ENCODE results near the gene ADAM15. TPM values are rescaled to one million over a fixed set of nuclear protein-coding genes. Genes with fewer than 3 reads are reported as not detected.

ADAM15 gene
- total RNA-seq, 4 donors from 2014 or later = 51.3 to 75.5 (median 65.6) TPM

DNA sequence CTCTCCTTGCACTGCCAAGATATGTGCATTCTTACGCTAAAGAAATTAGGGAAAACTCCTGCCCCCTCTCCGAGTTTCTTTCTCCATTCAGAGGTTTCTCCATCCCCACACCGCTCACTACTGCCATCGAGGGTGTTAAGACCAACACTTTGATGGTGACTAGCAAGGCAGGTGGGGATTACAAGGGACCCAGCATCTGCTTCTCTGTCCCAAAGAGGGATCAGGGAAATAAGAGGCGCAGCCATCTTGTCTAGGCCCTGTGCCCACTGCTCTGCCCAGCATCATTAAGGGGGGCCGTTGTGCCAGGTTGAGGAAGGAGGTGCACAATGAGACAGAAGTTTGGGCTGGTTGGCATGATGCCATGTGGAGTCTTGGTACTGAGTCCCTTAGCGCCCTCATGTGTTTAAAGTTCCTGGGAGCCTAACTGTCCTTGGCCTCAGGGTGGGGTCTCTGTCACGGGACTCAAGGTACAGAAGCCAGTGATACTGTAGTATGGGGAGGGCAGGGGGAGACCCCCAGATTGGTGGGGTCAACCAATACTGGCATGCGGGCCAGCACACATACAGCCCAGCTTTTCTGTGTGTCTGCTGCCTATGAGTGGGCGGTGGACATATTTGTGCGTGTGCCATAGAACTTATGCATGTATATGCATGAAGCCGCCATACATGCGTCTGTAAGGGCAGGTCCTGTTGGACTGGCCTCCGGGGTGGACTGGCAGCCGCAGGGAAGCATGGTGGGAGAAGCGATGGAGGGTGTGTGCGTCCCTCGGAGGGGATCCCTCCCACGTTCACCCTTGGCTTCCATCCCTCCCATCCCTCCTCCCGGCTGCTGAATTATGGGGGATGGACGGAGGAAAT, 33.0 kb downstream of the ADAM15 start:
- H3K4me1 ChIP-seq = peaks cover 46 to 66% of the 10 kb centered on the region in 2 donors
- peak overlapping the region in 1 of 3 donors; percentile 51 for H3K4me3 ChIP-seq (replicated peaks in 1 of 3)
- TF ChIP-seq POLR2A (IDR thresholded peaks at IDR 0.05) = no peak
- TF ChIP-seq, protein P1, sequence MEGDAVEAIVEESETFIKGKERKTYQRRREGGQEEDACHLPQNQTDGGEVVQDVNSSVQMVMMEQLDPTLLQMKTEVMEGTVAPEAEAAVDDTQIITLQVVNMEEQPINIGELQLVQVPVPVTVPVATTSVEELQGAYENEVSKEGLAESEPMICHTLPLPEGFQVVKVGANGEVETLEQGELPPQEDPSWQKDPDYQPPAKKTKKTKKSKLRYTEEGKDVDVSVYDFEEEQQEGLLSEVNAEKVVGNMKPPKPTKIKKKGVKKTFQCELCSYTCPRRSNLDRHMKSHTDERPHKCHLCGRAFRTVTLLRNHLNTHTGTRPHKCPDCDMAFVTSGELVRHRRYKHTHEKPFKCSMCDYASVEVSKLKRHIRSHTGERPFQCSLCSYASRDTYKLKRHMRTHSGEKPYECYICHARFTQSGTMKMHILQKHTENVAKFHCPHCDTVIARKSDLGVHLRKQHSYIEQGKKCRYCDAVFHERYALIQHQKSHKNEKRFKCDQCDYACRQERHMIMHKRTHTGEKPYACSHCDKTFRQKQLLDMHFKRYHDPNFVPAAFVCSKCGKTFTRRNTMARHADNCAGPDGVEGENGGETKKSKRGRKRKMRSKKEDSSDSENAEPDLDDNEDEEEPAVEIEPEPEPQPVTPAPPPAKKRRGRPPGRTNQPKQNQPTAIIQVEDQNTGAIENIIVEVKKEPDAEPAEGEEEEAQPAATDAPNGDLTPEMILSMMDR (IDR thresholded peaks at IDR 0.05) = no peak
- no peaks in the 10 kb centered on the region for H3K9me3 ChIP-seq
- peaks cover 42% of the 10 kb centered on the region for H3K27me3 ChIP-seq
- intact Hi-C loops (cut with DNase I) = loop anchor here (2.0 to 5.0 kb wide), 2 partner anchors 21 to 37 kb away; partner anchors contain the start of gene EFNA4
- H3K27ac ChIP-seq = no peak overlapping the region
- no peak for DNase-seq
- H3K36me3 ChIP-seq = no peaks in the 10 kb centered on the region
- WGBS, 2 donors = 30 to 33% methylated on average over 16 to 20 of the region's 21 CpGs

DNA sequence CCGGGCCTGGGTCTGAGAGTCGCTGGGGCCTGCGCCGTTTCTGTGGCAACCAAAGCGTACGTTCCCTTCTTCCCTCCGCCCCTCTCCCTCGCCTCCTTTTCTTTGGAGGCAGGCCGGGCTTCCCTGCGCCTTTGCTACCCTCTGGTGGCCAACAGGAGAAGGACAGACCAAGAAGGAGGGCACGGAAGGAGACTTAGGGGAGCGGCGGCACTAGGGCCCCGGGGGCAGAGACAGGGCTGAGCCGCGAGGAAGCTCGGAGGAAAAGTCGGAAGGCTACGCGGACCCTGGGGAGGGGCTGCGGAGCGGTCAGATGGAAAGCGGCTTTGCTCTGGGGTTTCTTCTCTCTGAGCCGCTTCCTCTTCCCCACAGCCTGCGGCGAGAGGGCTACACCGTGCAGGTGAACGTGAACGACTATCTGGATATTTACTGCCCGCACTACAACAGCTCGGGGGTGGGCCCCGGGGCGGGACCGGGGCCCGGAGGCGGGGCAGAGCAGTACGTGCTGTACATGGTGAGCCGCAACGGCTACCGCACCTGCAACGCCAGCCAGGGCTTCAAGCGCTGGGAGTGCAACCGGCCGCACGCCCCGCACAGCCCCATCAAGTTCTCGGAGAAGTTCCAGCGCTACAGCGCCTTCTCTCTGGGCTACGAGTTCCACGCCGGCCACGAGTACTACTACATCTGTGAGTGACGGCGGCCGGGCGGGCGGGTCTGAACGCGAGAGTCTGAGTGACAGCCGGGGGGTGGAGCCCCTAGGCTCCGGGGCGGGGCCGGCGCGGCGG, 33.8 kb downstream of the ADAM15 start:
- Histone ChIP-seq H3K27ac (peak overlapping the region; percentile 80 to 87 (median 81)), H3K36me3 (no peaks in the 10 kb centered on the region), H3K4me3 (replicated peaks in 1 of 3) (peak overlapping the region; percentile 51 to 83 (median 58)), H3K9me3 (no peaks in the 10 kb centered on the region), H3K27me3 (peaks cover 38% of the 10 kb centered on the region), H3K4me1 (peaks cover 38 to 58% of the 10 kb centered on the region in 2 donors)
- peak; percentile 95 to 96 for DNase-seq
- TF ChIP-seq, protein P1 (IDR thresholded peaks at IDR 0.05) = peak; percentile 90 to 98 (median 96)
- TF ChIP-seq POLR2A (IDR thresholded peaks at IDR 0.05) = peak in 1 of 2 donors; percentile 58
- intact Hi-C loops (cut with DNase I) = loop anchor here (2.0 to 5.0 kb wide), 2 partner anchors 22 to 38 kb away; partner anchors contain the start of gene EFNA4
- WGBS, 2 donors = 1% methylated on average over 39 to 49 of the region's 67 CpGs

DNA sequence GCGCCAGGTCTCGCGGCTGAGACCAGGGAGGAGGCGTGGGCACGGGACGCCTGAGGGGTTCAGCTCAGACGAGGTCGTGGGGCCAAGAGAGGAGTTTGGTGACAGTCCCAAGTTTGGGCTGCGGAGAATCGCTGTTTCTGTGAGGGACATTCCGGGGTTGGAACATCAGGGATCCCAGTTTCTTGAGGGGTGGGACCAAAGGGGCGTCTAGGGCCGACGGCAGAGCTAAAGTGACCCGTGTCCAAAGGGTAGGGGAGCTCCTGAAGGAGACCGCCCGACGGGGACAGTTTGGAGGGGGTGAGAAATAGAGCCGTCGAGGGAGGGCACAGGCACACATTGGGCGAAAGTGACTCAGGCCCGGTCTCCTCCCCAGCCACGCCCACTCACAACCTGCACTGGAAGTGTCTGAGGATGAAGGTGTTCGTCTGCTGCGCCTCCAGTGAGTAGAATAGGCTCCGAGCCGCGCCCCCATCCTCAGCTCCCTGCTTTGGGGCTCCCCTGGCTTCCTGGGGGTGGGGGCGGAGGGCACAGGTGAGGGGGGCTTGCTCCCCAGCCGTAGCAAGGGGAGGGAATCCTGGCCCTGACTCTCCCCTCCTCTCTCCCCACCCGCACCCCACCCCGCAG, 34.5 kb downstream of the ADAM15 start:
- no peaks in the 10 kb centered on the region for H3K36me3 ChIP-seq
- intact Hi-C loops (cut with DNase I) = loop anchor here (2.0 kb wide), 1 partner anchor 23 kb away; the partner anchor contains the start of gene EFNA4
- peak overlapping the region; percentile 63 to 87 (median 81) for H3K27ac ChIP-seq
- 0 to 4% methylated on average over 22 to 24 of the region's 32 CpGs for WGBS, 2 donors
- TF ChIP-seq, protein P1 (IDR thresholded peaks at IDR 0.05) = no peak
- TF ChIP-seq POLR2A (IDR thresholded peaks at IDR 0.05) = no peak
- H3K9me3 ChIP-seq = no peaks in the 10 kb centered on the region
- peaks cover 31% of the 10 kb centered on the region for H3K27me3 ChIP-seq
- DNase-seq = peak; percentile 70 to 76
- H3K4me1 ChIP-seq = peaks cover 31 to 51% of the 10 kb centered on the region in 2 donors
- peak overlapping the region; percentile 51 to 83 (median 58) for H3K4me3 ChIP-seq (replicated peaks in 1 of 3)

DNA sequence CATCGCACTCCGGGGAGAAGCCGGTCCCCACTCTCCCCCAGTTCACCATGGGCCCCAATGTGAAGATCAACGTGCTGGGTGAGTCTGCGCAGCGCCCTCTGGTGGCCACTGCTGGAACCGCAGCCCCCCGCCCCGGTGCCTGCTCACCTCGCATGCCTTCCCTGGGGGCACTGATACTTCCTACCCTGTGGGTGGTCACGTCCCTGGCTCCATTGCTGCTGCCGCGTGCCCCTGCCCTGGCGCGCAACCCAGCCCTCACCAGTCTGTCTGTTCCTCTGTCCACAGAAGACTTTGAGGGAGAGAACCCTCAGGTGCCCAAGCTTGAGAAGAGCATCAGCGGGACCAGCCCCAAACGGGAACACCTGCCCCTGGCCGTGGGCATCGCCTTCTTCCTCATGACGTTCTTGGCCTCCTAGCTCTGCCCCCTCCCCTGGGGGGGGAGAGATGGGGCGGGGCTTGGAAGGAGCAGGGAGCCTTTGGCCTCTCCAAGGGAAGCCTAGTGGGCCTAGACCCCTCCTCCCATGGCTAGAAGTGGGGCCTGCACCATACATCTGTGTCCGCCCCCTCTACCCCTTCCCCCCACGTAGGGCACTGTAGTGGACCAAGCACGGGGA, 35.1 kb downstream of the ADAM15 start:
- Histone ChIP-seq H3K27ac (peak overlapping the region in 1 of 3 donors; percentile 87), H3K36me3 (no peaks in the 10 kb centered on the region), H3K4me1 (peaks cover 25 to 48% of the 10 kb centered on the region in 2 donors), H3K4me3 (replicated peaks in 1 of 3) (peak overlapping the region in 1 of 3 donors; percentile 51), H3K27me3 (peaks cover 25% of the 10 kb centered on the region), H3K9me3 (no peaks in the 10 kb centered on the region)
- intact Hi-C loops (cut with DNase I) = no loop called here
- 11 to 27% methylated on average over 2 to 17 of the region's 24 CpGs for whole genome bisulfite sequencing, 2 donors
- TF ChIP-seq POLR2A (IDR thresholded peaks at IDR 0.05) = no peak
- TF ChIP-seq, protein P1 (IDR thresholded peaks at IDR 0.05) = peak; percentile 74 to 100 (median 94)
- peak; percentile 59 to 65 for DNase-seq
